GM18873 (cell line): ENCODE measurements around the gene CCL16.

Experiments used
- ATAC-seq: cut with Tn5 transposase; IDR thresholded peaks from one replicate; pipeline ENCODE4 v1.9.1; 2021; ENCODE audit warnings: mild to moderate bottlenecking, moderate library complexity, moderate number of reproducible peaks; ENCODE audit not compliant: unreplicated experiment, low FRiP score

Gene CCL16

GRCh38 chr17:35988164-35988563, 6.9 kb upstream of the CCL16 start:
- no peak for ATAC-seq

GRCh38 chr17:35986643-35987042, 5.3 kb upstream of the CCL16 start, which contains the start of gene CCL14:
Gene CCL14 (minus strand): TSS chr17:35986729. CDS start chr17:35986649, 80 bp downstream.
- no peak for ATAC-seq

- no peak for ATAC-seq
Observed at GRCh38 chr17:35984140-35984539, 2.8 kb upstream of the CCL16 start.

DNA sequence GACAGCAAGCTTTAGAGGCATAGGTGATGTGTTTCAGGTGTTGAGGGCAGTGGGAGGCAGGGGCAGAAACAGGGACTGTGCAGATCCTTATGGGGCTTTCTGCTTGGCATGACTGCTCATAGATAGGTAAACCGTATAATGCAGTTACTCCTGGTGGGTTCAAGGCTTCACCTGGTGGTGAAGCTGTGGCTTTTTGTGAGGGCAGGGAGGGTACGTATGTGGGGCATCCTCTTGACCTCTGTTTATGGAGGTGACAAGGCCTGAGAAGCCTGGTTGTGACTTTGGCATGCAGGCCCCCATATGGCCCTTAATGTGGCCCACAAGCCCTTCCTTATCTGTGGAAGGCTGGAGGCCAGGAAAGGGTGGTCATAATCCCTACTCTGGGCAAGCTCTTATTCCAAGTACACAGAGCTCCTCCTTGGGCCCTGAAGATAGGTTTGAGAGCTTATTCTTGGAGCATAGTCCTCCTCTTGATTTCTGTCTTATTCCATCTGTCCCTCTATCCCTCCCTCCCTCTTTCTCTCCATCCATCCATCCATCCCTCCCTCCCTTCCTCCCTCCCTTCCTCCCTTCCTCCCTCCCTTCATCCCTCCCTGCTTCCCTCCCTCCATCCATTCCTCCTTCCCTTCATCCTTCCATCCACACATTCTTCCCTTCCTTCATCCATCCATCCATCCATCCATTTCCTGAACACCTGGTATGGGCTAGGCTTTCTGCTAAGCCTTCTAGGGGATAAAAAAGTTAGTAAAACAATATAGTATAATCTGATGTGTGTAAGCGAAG, 1.3 kb upstream of the CCL16 start:
- ATAC-seq = no peak

- ATAC-seq = no peak
Observed at GRCh38 chr17:35981908-35982330, 622 bp upstream of the CCL16 start.

GRCh38 chr17:35978346-35978745, 3.0 kb downstream of the CCL16 start:
- no peak for ATAC-seq

DNA sequence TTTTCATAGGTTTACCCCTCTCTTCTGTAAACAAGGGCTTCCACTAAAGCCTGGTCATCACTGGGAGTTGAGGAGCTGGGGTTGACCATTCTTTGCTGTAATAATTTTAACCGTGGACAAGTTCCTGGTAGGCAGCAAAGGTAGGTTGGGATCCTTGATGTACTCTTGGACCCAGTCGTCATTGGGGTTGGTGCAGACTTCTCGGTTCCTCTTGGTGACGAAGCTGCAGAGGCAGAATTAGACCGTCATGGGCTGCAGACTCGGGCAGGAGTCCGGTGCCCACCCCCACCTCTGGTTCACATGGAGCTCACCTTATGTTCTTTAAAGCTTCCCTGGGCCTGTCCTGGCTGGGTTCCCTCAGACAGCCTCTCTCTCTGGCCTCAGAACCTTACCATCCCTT, 3.8 kb downstream of the CCL16 start:
- ATAC-seq = no peak

DNA sequence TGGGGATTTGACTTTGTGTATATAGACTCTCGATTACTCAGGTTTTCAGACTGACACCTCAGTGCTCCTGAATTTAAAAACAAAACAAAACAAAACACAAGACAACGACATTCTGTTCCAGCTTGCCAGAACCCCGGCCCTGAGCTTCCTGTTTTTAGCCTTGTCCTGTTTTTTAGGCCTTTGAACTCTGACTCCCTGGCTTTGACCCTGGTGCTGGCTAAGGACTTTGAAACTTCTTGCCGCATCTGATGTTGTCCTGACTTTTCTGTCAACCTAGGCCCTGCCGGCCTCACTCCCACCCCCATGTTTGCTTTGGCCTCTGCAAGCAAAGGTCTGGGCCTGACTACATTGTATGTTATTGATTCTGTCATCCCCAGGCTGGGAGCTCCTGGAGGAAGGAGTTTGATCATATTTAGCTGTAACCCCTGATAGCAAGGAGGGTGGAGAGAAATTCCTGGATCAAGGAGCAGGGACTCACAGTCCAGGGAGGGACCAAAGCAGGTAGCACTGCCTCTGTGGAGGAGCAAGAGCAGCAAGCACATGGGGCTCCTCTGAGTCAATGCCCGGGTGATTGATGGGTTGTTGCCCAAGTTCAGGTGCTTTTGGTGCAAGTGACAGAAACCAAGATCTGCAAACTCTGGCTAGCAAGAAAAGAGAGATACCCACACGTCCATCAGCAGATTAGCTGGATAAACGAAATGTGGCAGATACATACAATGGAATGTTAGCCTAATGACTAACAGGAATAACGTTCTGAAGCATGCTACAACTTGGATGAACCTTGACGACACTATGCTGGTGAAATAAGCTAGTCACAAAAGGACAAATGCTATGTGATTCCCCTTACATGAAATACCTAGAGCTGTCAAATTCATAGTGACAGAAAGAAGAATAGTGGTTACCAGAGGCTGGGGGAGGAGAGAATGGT, 7.7 kb downstream of the CCL16 start:
- ATAC-seq = no peak

GRCh38 chr17:35972945-35973332, 8.4 kb downstream of the CCL16 start:
- ATAC-seq = no peak

- ATAC-seq = no peak
Observed at GRCh38 chr17:35972535-35972934, 8.8 kb downstream of the CCL16 start.

- no peak for ATAC-seq
Observed at GRCh38 chr17:35972066-35972465, 9.2 kb downstream of the CCL16 start.

DNA sequence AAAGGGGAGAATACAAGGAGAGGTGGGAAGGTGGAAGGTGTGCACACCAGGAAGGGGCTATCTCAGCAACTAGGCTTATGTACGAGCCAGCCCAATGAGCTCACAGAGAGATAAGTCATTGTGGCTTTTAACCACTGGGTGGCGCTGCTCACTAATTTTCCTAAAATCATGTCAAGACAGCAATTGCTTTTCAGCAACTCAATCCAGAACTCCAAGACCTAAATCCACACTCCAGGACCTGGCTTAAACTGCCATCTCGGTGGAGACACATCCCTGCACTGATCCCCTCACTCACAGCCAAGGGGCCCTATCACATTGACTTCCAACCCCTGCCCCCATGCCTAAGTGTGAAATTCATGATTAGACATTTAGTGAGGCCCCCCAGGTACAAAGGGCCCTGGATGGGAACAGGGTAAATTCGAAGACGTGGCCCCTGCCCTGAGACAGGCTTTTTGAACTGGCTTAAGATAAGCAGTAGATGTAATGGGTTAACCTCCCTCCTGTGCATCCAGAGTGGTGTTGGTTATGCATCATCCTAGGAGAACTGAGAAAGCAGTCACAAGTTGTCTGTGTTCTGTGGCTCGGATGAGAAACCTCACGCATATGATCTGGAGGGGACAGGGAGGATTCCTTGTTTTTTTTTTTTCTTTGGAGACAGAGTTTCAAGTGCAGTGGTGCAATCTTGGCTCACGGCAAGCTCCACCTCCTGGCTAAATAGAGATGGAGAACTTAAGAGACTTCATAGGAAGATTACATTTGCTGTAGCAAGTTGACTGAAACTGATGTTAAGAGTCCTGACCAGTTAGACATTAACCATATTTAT, 11.5 kb downstream of the CCL16 start:
- ATAC-seq = no peak

- ATAC-seq = no peak
Observed at GRCh38 chr17:35968520-35969054, 12.7 kb downstream of the CCL16 start.

- no peak for ATAC-seq
Observed at GRCh38 chr17:35965272-35965671, 16.0 kb downstream of the CCL16 start.

DNA sequence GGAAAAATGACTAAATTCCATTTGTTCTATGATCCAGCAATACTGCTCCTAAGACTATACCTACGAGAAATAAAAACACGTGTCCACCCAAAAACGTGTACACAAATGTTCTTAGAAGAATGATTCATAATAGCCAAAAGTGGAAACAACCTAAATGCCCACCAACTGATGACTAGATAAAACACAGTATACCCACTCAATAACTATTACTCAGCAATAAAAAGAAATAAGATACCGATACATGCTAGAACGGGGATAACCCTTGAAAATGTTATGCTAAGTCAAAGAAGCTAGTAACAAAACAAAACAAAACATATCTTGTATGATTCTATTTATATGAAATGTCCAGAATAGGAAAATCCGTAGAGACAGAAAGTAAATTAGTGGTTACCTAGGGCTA, 17.6 kb downstream of the CCL16 start:
- ATAC-seq = no peak

GRCh38 chr17:35953720-35954119, 27.6 kb downstream of the CCL16 start:
- no peak for ATAC-seq

DNA sequence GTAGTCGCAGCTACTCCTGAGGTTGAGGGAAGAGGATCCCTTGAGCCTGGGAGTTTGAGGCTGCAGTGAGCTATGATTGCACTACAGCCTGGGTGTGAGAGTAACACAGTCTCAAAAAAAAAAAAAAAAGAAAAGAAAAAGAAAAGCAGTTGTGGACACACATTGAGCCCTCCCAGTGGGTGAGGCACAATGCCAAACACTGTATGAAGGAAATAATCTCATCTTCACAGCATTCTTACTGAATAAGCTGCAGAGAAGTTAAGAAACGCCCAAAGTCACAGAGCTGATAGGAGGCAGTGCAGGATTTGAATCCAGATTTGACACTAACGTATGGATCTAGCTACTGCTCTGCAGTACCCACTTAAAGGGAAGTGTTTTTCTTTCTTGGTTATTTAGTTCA, 31.9 kb downstream of the CCL16 start:
- no peak for ATAC-seq

GRCh38 chr17:35948092-35948491, 33.2 kb downstream of the CCL16 start:
- no peak for ATAC-seq

GRCh38 chr17:35947156-35947585, 34.1 kb downstream of the CCL16 start:
- ATAC-seq = no peak

DNA sequence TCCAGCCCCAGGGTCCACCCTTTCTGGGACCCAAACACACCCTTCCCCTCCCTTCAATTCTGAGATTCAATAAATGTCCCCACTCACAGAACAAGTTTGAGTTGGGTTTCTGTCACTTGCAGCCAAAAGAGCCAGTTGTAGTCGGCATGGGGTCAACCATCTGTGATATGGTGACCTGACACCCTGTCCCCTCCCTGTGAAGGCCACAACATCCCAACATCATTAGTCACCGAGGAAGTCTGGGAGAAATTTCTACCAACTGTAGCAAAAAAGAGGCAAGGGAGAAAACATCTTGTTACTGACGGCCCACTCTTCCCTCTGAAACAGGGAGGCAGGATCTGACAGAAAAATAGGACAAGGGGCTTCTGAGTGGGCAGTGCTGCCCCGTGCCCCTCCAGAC, 37.1 kb downstream of the CCL16 start:
- ATAC-seq = no peak
